ENCODE results near the gene TRIM37.
"Not testable (repeated sequence)": the region's sequence is repeated elsewhere in the genome, so short reads cannot be mapped to it uniquely, and the experiment has no call there.

Gene TRIM37

GRCh38 chr17:58968426-58969061, 138.1 kb downstream of the TRIM37 start:
- no peaks in the 10 kb centered on the region for H3K27me3 ChIP-seq (ENCODE audit: insufficient read depth, low read length)
- H3K4me1 ChIP-seq (ENCODE audit: insufficient read depth, low read length): peaks cover 30% of the 10 kb centered on the region
- no peaks in the 10 kb centered on the region for H3K9me3 ChIP-seq (ENCODE audit: insufficient read depth, low read depth, low read length)
- no peak overlapping the region for H3K4me3 ChIP-seq (ENCODE audit: low read length)
- H3K36me3 ChIP-seq (ENCODE audit: insufficient read depth, low read length): no peaks in the 10 kb centered on the region
- WGBS: 71% methylated on average over 4 of the region's 4 CpGs
- H3K9ac ChIP-seq (ENCODE audit: low read depth, low read length): no peak overlapping the region
- peak overlapping the region; percentile 12; the same call in 1 of the 2 replicates for H3K27ac ChIP-seq (ENCODE audit: low read depth, low read length)

- no peak overlapping the region for H3K4me3 ChIP-seq (ENCODE audit: low read length)
- WGBS: 86% methylated on average over 2 of the region's 3 CpGs
- no peaks in the 10 kb centered on the region for H3K36me3 ChIP-seq (ENCODE audit: insufficient read depth, low read length)
- no peaks in the 10 kb centered on the region for H3K27me3 ChIP-seq (ENCODE audit: insufficient read depth, low read length)
- no peak overlapping the region for H3K27ac ChIP-seq (ENCODE audit: low read depth, low read length)
- peaks cover 30% of the 10 kb centered on the region for H3K4me1 ChIP-seq (ENCODE audit: insufficient read depth, low read length)
- H3K9ac ChIP-seq (ENCODE audit: low read depth, low read length): peak overlapping the region; percentile 39; the same call in 1 of the 2 replicates
- no peaks in the 10 kb centered on the region for H3K9me3 ChIP-seq (ENCODE audit: insufficient read depth, low read depth, low read length)
Measured at GRCh38 chr17:58966208-58966607, 140.5 kb downstream of the TRIM37 start.

- Histone ChIP-seq H3K27me3 (ENCODE audit: insufficient read depth, low read length) (no peaks in the 10 kb centered on the region), H3K9me3 (ENCODE audit: insufficient read depth, low read depth, low read length) (no peaks in the 10 kb centered on the region), H3K9ac (ENCODE audit: low read depth, low read length) (peak overlapping the region; percentile 39; the same call in 1 of the 2 replicates), H3K4me3 (ENCODE audit: low read length) (no peak overlapping the region), H3K36me3 (ENCODE audit: insufficient read depth, low read length) (no peaks in the 10 kb centered on the region), H3K4me1 (ENCODE audit: insufficient read depth, low read length) (peaks cover 25% of the 10 kb centered on the region), H3K27ac (ENCODE audit: low read depth, low read length) (peak overlapping the region; percentile 61)
- WGBS: 93% methylated on average over 3 of the region's 3 CpGs
Measured at GRCh38 chr17:58965221-58965620, 141.5 kb downstream of the TRIM37 start.

- H3K4me1 ChIP-seq (ENCODE audit: insufficient read depth, low read length): peaks cover 7% of the 10 kb centered on the region; the same call in 1 of the 2 replicates
- H3K27ac ChIP-seq (ENCODE audit: low read depth, low read length): peak overlapping the region; percentile 44; the same call in 1 of the 2 replicates
- no peaks in the 10 kb centered on the region for H3K27me3 ChIP-seq (ENCODE audit: insufficient read depth, low read length)
- H3K4me3 ChIP-seq (ENCODE audit: low read length): no peak overlapping the region
- no peaks in the 10 kb centered on the region for H3K9me3 ChIP-seq (ENCODE audit: insufficient read depth, low read depth, low read length)
- no peaks in the 10 kb centered on the region for H3K36me3 ChIP-seq (ENCODE audit: insufficient read depth, low read length)
- H3K9ac ChIP-seq (ENCODE audit: low read depth, low read length): no peak overlapping the region
Measured at GRCh38 chr17:58960068-58960467, 146.6 kb downstream of the TRIM37 start.

DNA sequence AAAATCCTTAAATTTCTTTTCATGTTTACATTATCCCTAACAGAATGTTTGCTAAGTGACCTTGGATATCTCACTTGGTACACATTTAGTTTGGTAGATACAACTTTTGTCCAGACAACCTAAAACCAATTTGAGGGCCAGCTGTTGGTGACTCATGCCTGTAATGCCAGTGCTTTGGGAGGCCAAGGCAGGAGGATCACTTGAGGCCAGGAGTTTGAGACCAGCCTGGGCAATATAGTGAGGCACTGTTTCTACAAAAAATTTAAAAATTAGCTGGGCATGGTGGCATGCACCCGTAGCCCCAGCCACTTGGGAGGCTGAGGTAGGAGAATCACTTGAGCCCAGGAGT, 149.0 kb downstream of the TRIM37 start:
- H3K4me3 ChIP-seq (ENCODE audit: low read length); H3K27me3 ChIP-seq (ENCODE audit: insufficient read depth, low read length); H3K4me1 ChIP-seq (ENCODE audit: insufficient read depth, low read length); H3K27ac ChIP-seq (ENCODE audit: low read depth, low read length); H3K9me3 ChIP-seq (ENCODE audit: insufficient read depth, low read depth, low read length); H3K9ac ChIP-seq (ENCODE audit: low read depth, low read length); H3K36me3 ChIP-seq (ENCODE audit: insufficient read depth, low read length): not testable (repeated sequence)
- WGBS: 91% methylated on average over 1 of the region's 1 CpG

DNA sequence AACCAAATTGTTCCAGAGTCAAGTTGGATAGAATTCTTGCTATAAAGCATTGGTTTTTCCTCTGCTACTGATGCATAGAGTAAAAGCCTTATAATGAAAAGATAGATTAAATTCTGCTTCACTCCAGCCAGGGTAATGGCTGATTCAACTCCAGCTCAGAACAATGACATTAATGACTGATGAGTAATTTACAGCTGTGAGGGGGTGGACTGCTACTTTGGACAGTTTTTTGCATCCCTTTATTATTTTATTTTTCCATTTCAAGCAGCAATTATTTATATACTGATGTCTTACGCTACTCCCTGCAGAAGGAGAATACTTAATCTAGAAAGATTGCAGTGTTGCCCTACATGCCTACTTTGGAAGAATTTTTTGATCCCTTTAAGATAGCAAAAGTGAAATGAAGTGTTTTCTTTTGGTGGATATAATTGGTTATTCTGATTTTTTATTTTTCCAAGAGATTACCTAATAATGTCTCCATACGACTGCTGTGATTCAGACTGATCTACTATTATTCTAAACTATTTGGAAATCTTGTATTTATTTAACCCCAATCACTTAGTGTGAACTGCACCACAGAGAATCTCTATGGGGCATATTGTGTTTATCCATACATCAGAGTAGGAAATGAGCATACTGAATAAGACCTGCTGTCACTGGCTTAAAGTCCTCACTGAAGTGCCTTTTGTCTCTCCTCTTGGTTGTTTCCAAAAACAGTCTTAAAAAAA, 149.5 kb downstream of the TRIM37 start:
- Histone ChIP-seq H3K9me3 (ENCODE audit: insufficient read depth, low read depth, low read length) (no peaks in the 10 kb centered on the region), H3K4me3 (ENCODE audit: low read length) (no peak overlapping the region), H3K27ac (ENCODE audit: low read depth, low read length) (no peak overlapping the region), H3K36me3 (ENCODE audit: insufficient read depth, low read length) (no peaks in the 10 kb centered on the region), H3K4me1 (ENCODE audit: insufficient read depth, low read length) (peaks cover 6% of the 10 kb centered on the region; the same call in 1 of the 2 replicates), H3K9ac (ENCODE audit: low read depth, low read length) (no peak overlapping the region), H3K27me3 (ENCODE audit: insufficient read depth, low read length) (no peaks in the 10 kb centered on the region)
- WGBS: 100% methylated on average over 1 of the region's 2 CpGs

DNA sequence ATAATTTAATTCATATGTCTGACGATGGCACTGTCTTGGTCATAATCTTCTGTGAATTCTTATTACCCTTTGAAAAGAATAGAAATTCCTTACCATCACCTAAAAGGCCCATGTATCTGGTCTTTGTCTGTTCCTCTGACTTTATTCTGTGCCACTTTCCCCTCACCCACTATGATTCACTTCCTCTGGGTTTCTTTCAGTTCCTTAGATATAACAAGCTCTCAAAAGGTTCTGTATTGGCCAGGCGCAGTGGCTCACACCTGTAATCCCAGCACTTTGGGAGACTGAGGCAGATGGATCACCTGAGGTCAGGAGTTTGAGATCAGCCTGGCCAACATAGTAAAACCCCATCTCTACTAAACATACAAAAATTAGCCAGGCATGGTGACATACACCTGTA, 152.3 kb downstream of the TRIM37 start:
- not testable (repeated sequence) for H3K9ac ChIP-seq (ENCODE audit: low read depth, low read length); H3K27me3 ChIP-seq (ENCODE audit: insufficient read depth, low read length); H3K4me3 ChIP-seq (ENCODE audit: low read length); H3K36me3 ChIP-seq (ENCODE audit: insufficient read depth, low read length); H3K9me3 ChIP-seq (ENCODE audit: insufficient read depth, low read depth, low read length); H3K4me1 ChIP-seq (ENCODE audit: insufficient read depth, low read length); H3K27ac ChIP-seq (ENCODE audit: low read depth, low read length)
- WGBS: 92% methylated on average over 2 of the region's 2 CpGs

- Histone ChIP-seq H3K27me3 (ENCODE audit: insufficient read depth, low read length) (no peaks in the 10 kb centered on the region), H3K27ac (ENCODE audit: low read depth, low read length) (no peak overlapping the region), H3K9me3 (ENCODE audit: insufficient read depth, low read depth, low read length) (peaks cover 11% of the 10 kb centered on the region; the same call in 1 of the 2 replicates), H3K36me3 (ENCODE audit: insufficient read depth, low read length) (no peaks in the 10 kb centered on the region), H3K9ac (ENCODE audit: low read depth, low read length) (no peak overlapping the region), H3K4me3 (ENCODE audit: low read length) (no peak overlapping the region), H3K4me1 (ENCODE audit: insufficient read depth, low read length) (no peaks in the 10 kb centered on the region)
- 80% methylated on average over 1 of the region's 3 CpGs for WGBS
Measured at GRCh38 chr17:58947824-58948223, 158.9 kb downstream of the TRIM37 start.

DNA sequence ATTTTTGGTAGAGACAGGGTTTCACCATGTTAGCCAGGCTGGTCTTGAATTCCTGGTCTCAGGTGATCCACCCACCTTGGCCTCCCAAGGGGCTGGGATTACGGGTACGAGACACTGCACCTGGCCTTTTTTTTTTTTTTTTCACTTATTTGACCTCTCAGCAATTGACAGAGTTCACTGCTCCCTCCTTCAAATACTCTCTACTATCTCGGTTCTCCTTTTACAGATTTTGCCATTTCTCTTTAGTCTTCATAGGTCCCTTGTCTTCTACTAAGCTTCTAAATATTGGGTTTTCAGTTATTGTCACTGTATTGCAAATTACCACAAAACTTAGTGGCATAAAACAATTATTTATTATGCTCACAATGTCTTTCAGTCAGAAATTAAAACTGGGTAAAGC, 159.3 kb downstream of the TRIM37 start:
- H3K27me3 ChIP-seq (ENCODE audit: insufficient read depth, low read length): no peaks in the 10 kb centered on the region
- peaks cover 11% of the 10 kb centered on the region; the same call in 1 of the 2 replicates for H3K9me3 ChIP-seq (ENCODE audit: insufficient read depth, low read depth, low read length)
- H3K4me1 ChIP-seq (ENCODE audit: insufficient read depth, low read length): no peaks in the 10 kb centered on the region
- 88% methylated on average over 3 of the region's 3 CpGs for WGBS
- H3K27ac ChIP-seq (ENCODE audit: low read depth, low read length): no peak overlapping the region
- H3K36me3 ChIP-seq (ENCODE audit: insufficient read depth, low read length): no peaks in the 10 kb centered on the region
- no peak overlapping the region for H3K4me3 ChIP-seq (ENCODE audit: low read length)
- H3K9ac ChIP-seq (ENCODE audit: low read depth, low read length): no peak overlapping the region

DNA sequence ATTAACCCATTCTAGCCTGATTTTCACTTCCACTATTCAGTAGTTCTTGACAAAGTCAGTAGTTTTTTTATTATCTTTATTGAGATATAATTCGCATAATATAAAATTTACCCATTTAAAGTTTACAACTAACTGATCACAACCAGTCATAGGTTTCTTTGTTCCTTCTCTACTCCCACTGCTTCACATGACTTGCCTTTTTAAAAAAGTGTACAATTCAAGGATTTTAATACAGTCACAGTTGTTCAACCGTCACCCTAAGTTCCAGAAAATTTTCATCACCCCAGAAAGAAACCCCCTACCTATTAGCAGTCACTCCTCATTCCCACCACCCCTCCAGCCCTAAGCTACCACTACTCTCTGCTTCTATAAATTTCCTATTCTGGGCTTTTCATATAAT, 162.5 kb downstream of the TRIM37 start:
- Histone ChIP-seq H3K36me3 (ENCODE audit: insufficient read depth, low read length) (no peaks in the 10 kb centered on the region), H3K9ac (ENCODE audit: low read depth, low read length) (no peak overlapping the region), H3K4me3 (ENCODE audit: low read length) (no peak overlapping the region), H3K9me3 (ENCODE audit: insufficient read depth, low read depth, low read length) (no peaks in the 10 kb centered on the region), H3K4me1 (ENCODE audit: insufficient read depth, low read length) (no peaks in the 10 kb centered on the region), H3K27me3 (ENCODE audit: insufficient read depth, low read length) (no peaks in the 10 kb centered on the region), H3K27ac (ENCODE audit: low read depth, low read length) (no peak overlapping the region)
- 98% methylated on average over 2 of the region's 2 CpGs for WGBS

- H3K9ac ChIP-seq (ENCODE audit: low read depth, low read length): no peak overlapping the region
Measured at GRCh38 chr17:58936295-58936694, 170.4 kb downstream of the TRIM37 start.

More at GRCh38 chr17:58936295-58936694, 170.4 kb downstream of the TRIM37 start:
- no peaks in the 10 kb centered on the region for H3K27me3 ChIP-seq (ENCODE audit: insufficient read depth, low read length)
- H3K4me1 ChIP-seq (ENCODE audit: insufficient read depth, low read length): no peaks in the 10 kb centered on the region
- no peaks in the 10 kb centered on the region for H3K9me3 ChIP-seq (ENCODE audit: insufficient read depth, low read depth, low read length)
- 75% methylated on average over 2 of the region's 3 CpGs for WGBS
- H3K36me3 ChIP-seq (ENCODE audit: insufficient read depth, low read length): no peaks in the 10 kb centered on the region
- no peak overlapping the region for H3K27ac ChIP-seq (ENCODE audit: low read depth, low read length)
- no peak overlapping the region for H3K4me3 ChIP-seq (ENCODE audit: low read length)

Measured in HUES64 (cell line).